Measurements from ENCODE around the gene HOXB2. TPM values are rescaled to one million over a fixed set of nuclear protein-coding genes. Genes with fewer than 3 reads are reported as not detected.

Gene HOXB2
- total and polyA plus RNA-seq, 9 of the 15 experiments (the other 6 are each of a cell fraction or from before 2014, with no cell fraction given), result 2.1 to 97.7 (median 21.2) TPM

DNA sequence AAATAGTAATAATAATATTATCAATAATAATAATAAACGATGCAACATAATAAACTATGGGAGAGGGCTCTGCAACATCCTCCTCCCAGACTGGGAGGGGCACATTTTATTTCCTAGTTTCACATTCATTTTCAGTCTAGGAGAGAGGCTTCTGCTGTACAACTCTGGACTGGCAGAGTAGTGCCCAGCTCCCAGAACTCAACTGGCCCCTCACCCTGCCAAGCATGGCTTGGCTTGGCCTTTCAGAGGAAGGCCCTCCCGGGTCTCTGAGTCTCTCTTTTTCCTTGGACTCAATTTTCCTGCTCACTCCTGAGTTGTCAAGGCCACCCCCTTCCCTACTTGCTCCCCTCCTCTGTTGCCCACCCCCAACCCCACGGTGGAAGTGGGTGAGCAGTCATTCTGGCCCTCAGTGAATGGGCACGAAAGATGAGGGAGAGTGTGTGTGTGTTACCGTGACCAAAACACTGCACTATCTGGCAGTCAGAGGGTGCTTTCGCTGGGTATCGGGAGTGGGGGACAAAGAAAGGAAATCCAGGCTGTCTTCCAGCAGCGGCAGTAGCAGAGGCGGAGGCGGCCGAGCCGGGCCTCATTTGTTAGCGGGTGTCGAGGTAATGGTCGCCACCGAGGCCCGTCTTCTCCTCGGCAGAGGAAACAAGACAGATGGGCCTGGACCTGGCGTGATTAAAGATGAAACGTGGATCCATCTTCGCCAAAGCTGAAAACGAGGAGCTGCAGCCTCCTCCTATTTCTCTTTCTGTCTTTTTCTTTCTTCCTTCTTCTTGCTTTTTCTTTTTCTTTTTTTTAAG is 31.0 kb upstream of the HOXB2 start (continued):
- TF ChIP-seq, protein P1, sequence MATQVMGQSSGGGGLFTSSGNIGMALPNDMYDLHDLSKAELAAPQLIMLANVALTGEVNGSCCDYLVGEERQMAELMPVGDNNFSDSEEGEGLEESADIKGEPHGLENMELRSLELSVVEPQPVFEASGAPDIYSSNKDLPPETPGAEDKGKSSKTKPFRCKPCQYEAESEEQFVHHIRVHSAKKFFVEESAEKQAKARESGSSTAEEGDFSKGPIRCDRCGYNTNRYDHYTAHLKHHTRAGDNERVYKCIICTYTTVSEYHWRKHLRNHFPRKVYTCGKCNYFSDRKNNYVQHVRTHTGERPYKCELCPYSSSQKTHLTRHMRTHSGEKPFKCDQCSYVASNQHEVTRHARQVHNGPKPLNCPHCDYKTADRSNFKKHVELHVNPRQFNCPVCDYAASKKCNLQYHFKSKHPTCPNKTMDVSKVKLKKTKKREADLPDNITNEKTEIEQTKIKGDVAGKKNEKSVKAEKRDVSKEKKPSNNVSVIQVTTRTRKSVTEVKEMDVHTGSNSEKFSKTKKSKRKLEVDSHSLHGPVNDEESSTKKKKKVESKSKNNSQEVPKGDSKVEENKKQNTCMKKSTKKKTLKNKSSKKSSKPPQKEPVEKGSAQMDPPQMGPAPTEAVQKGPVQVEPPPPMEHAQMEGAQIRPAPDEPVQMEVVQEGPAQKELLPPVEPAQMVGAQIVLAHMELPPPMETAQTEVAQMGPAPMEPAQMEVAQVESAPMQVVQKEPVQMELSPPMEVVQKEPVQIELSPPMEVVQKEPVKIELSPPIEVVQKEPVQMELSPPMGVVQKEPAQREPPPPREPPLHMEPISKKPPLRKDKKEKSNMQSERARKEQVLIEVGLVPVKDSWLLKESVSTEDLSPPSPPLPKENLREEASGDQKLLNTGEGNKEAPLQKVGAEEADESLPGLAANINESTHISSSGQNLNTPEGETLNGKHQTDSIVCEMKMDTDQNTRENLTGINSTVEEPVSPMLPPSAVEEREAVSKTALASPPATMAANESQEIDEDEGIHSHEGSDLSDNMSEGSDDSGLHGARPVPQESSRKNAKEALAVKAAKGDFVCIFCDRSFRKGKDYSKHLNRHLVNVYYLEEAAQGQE (IDR thresholded peaks at IDR 0.05; ENCODE audit: borderline replicate concordance), result no peak
- TF ChIP-seq, protein P1 (CRISPR knock-in tag; IDR thresholded peaks at IDR 0.05; ENCODE audit: low read depth), result no peak
- TF ChIP-seq ETS1 (conservative IDR thresholded peaks at IDR 0.05; ENCODE audit: control insufficient read depth, low read depth, low read length) (0 out of 2 replicates have a peak, but pooled peaks have one; percentile 35), ZBTB1 (CRISPR knock-in tag; IDR thresholded peaks at IDR 0.05; ENCODE audit: borderline replicate concordance, low read depth) (no peak), EGR1 (conservative IDR thresholded peaks at IDR 0.05) (0 out of 2 replicates have a peak, but pooled peaks have one; percentile 17), ZBTB9 (CRISPR knock-in tag; IDR thresholded peaks at IDR 0.05) (no peak), NFRKB (IDR thresholded peaks at IDR 0.05; ENCODE audit: low read depth) (0 out of 2 replicates have a peak, but pooled peaks have one; percentile 39), ZNF766 (CRISPR knock-in tag; conservative IDR thresholded peaks at IDR 0.05) (peak; percentile 51), SMARCE1 (IDR thresholded peaks at IDR 0.05) (0 out of 2 replicates have a peak, but pooled peaks have one; percentile 11), MCM5 (IDR thresholded peaks at IDR 0.05; ENCODE audit: low read depth) (no peak)
- TF ChIP-seq, protein P2, sequence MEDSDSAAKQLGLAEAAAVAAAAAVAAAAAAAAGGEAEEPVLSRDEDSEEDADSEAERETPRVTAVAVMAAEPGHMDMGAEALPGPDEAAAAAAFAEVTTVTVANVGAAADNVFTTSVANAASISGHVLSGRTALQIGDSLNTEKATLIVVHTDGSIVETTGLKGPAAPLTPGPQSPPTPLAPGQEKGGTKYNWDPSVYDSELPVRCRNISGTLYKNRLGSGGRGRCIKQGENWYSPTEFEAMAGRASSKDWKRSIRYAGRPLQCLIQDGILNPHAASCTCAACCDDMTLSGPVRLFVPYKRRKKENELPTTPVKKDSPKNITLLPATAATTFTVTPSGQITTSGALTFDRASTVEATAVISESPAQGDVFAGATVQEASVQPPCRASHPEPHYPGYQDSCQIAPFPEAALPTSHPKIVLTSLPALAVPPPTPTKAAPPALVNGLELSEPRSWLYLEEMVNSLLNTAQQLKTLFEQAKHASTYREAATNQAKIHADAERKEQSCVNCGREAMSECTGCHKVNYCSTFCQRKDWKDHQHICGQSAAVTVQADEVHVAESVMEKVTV (CRISPR knock-in tag; IDR thresholded peaks at IDR 0.05), result no peak
